Prostate gland (tissue), 2 donors: ENCODE measurements around the gene CCRL2.

Experiments used
- CTCF ChIP-seq, 4 experiments: fragments of 200-600 bp in 2 of 4; fragments of 450-650 bp in 2 of 4; sonication (generic) in 2 of 4; IDR thresholded peaks; 1 replicate in 3 of 4; 2 replicates in 1 of 4; pipeline ENCODE4 v1.5.1; 2016 to 2019; ENCODE audit warnings: antibody characterized with exemption in 4 of 4, mild to moderate bottlenecking in 2 of 4, moderate library complexity in 2 of 4
- POLR2A ChIP-seq: fragments of 450-650 bp; IDR thresholded peaks from one replicate; pipeline ENCODE4 v1.6.1; 2016; ENCODE audit warnings: antibody characterized with exemption, mild to moderate bottlenecking
- POLR2AphosphoS5 ChIP-seq: sonication (generic); formaldehyde crosslinking; IDR thresholded peaks from one replicate; pipeline ENCODE4 v1.6.1; 2017; ENCODE audit warnings: antibody characterized with exemption

- TF ChIP-seq CTCF (IDR thresholded peaks at IDR 0.05) (no peak), POLR2A (no peak), POLR2AphosphoS5 (no peak)
Observed at GRCh38 chr3:46383951-46384330, 23.1 kb upstream of the CCRL2 start.
